Ectodermal cell (in vitro differentiated cells): Measurements from ENCODE around the gene CHCHD2. TPM values are rescaled to one million over a fixed set of nuclear protein-coding genes. Genes with fewer than 3 reads are reported as not detected.
A peak's percentile ranks its signal among the peaks of the same experiment; 100 is the strongest.
"Not testable (repeated sequence)": the region's sequence is repeated elsewhere in the genome, so short reads cannot be mapped to it uniquely, and the experiment has no call there.

Experiments
- H3K27ac ChIP-seq: 2 replicates; pipeline ENCODE4 v1.7.0; 2013; ENCODE audit warnings: mild to moderate bottlenecking, low read depth, low read length; ENCODE audit not compliant: insufficient read depth, poor library complexity, severe bottlenecking
- H3K27me3 ChIP-seq: 2 replicates; pipeline ENCODE4 v1.7.0; 2013; ENCODE audit warnings: mild to moderate bottlenecking, low read length; ENCODE audit not compliant: insufficient read depth, control insufficient read depth, poor library complexity, severe bottlenecking
- H3K36me3 ChIP-seq: one replicate; pipeline ENCODE4 v1.7.0; 2013; ENCODE audit warnings: low read length; ENCODE audit not compliant: control insufficient read depth, insufficient read depth
- H3K4me1 ChIP-seq: one replicate; pipeline ENCODE4 v1.7.0; 2013; ENCODE audit warnings: low read length; ENCODE audit not compliant: control insufficient read depth, insufficient read depth
- H3K4me3 ChIP-seq: 2 replicates; pipeline ENCODE4 v1.7.0; 2013; ENCODE audit warnings: low read depth, low read length, control low read depth; ENCODE audit not compliant: insufficient read depth
- H3K9me3 ChIP-seq: 2 replicates; pipeline ENCODE4 v1.7.0; 2013; ENCODE audit warnings: mild to moderate bottlenecking, low read length, moderate library complexity; ENCODE audit not compliant: control insufficient read depth
- WGBS, 2 experiments: methylation state at CpG; one replicate each; pipeline ENCODE4 v1.1.7; 2013; ENCODE audit warnings: missing lambda C conversion rate in 2 of 2; 5-methylcytosine and 5-hydroxymethylcytosine counted together
- polyA plus RNA-seq, 4 experiments: library from polyadenylated mRNA; stranded (reverse); fragments of 50-300 nt; gene quantifications; one replicate each; pipeline ENCODE4 v1.2.3, GENCODE V29; 2013

Gene CHCHD2
- polyA plus RNA-seq (2013, experiment 1 of 4) = 152 TPM
- polyA plus RNA-seq (2013, experiment 2 of 4) = 131 TPM
- 139 TPM for polyA plus RNA-seq (2013, experiment 3 of 4)
- polyA plus RNA-seq (2013, experiment 4 of 4) = 141 TPM

GRCh38 chr7:56106108-56107073 lies at the start of gene CHCHD2:
Gene CHCHD2 (minus strand): TSS chr7:56106476. CDS start chr7:56106413, 63 bp downstream.
- H3K27ac ChIP-seq = no peak within 1 kb of the TSS
- no peaks in the 10 kb centered on the region for H3K27me3 ChIP-seq
- H3K4me1 ChIP-seq = no peaks in the 10 kb centered on the region
- peaks cover 5% of the 10 kb centered on the region for H3K9me3 ChIP-seq
- 6 to 11% methylated on average over 53 to 57 of the region's 57 CpGs for WGBS, 2 experiments
- peaks cover 7% of the 10 kb centered on the region for H3K36me3 ChIP-seq
- peak within 1 kb of the TSS; percentile 65 for H3K4me3 ChIP-seq

GRCh38 chr7:56131062-56131461 lies 24.8 kb upstream of the CHCHD2 start:
- H3K27ac ChIP-seq, H3K27me3 ChIP-seq, H3K4me1 ChIP-seq, H3K36me3 ChIP-seq, H3K4me3 ChIP-seq, H3K9me3 ChIP-seq: not testable (repeated sequence)
- 67 to 74% methylated on average over 2 of the region's 2 CpGs for WGBS, 2 experiments

- Histone ChIP-seq H3K36me3 (no peaks in the 10 kb centered on the region), H3K4me3 (no peak overlapping the region), H3K27me3 (no peaks in the 10 kb centered on the region), H3K27ac (no peak overlapping the region), H3K9me3 (peaks cover under 1% of the 10 kb centered on the region), H3K4me1 (no peaks in the 10 kb centered on the region)
- 63 to 75% methylated on average over 6 to 7 of the region's 7 CpGs for WGBS, 2 experiments
Measured at GRCh38 chr7:56127241-56127975, 21.1 kb upstream of the CHCHD2 start.

DNA sequence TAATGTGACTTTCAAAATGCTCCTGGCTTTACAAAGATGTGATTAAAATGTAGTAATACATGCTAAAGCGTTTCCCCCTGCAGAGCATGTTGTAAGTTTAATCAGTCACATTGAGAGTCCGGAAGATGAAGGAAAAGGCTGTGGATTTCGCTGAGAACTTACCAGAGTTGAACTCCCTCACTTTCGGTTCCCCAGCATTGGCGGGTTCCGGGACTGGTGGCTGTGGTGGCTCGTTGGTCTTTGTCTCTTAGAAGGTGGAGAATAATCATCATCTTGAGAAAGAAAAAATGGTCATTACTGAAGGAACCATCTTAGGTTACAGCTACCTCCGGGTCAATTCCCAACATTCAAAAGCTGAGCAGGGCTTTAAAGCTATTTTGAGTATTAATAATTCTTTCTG lies 19.6 kb upstream of the CHCHD2 start:
- Histone ChIP-seq H3K4me1 (no peaks in the 10 kb centered on the region), H3K9me3 (peaks cover 6% of the 10 kb centered on the region), H3K27me3 (no peaks in the 10 kb centered on the region), H3K4me3 (no peak overlapping the region), H3K36me3 (no peaks in the 10 kb centered on the region), H3K27ac (no peak overlapping the region)
- 65 to 68% methylated on average over 7 to 8 of the region's 8 CpGs for WGBS, 2 experiments

DNA sequence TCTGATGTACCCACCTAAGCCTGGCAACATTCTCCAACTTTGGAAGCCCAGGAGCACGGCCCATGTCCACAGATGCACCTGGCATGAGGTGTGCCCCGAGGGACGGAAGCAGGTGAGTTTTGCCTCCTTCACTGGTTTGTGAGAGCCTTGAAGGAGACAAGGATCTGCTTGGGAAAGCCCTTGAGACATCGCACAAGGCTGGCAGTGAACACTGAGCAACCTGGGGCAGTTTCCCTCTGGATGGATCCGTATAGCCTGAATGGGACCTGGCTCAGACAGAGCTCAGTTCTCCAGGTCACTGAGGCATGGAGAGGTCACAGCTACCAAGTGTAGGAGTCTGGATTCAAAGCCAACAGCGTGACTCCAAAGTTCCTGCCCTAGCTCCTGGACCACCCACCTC lies 18.7 kb upstream of the CHCHD2 start:
- H3K27me3 ChIP-seq = no peaks in the 10 kb centered on the region
- no peaks in the 10 kb centered on the region for H3K4me1 ChIP-seq
- no peak overlapping the region for H3K4me3 ChIP-seq
- H3K36me3 ChIP-seq = no peaks in the 10 kb centered on the region
- 54 to 61% methylated on average over 6 of the region's 6 CpGs for WGBS, 2 experiments
- H3K9me3 ChIP-seq = peaks cover 6% of the 10 kb centered on the region
- no peak overlapping the region for H3K27ac ChIP-seq

DNA sequence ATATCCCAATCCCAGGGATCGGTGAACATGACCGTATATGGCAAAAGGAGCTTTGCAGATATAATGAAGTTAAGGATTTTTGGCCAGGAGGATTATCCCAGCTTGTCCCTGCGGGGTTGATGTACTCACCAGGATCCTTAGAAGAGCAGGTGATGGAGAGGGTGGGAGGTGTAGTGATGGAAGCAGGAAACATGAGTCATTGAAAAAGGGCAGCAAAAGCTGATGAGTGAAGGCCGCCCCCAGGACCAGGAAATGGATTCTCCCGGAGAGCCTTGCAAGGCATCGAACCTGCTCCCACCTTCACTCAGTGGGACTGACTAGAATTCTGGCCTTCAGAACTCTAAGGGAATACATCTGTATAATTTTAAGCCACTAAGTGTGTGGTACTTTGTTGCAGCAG lies 15.2 kb upstream of the CHCHD2 start:
- no peaks in the 10 kb centered on the region for H3K27me3 ChIP-seq
- no peaks in the 10 kb centered on the region for H3K4me1 ChIP-seq
- no peak overlapping the region for H3K4me3 ChIP-seq
- peaks cover 10% of the 10 kb centered on the region for H3K9me3 ChIP-seq
- H3K36me3 ChIP-seq = no peaks in the 10 kb centered on the region
- H3K27ac ChIP-seq = no peak overlapping the region
- 82 to 85% methylated on average over 6 of the region's 6 CpGs for WGBS, 2 experiments

DNA sequence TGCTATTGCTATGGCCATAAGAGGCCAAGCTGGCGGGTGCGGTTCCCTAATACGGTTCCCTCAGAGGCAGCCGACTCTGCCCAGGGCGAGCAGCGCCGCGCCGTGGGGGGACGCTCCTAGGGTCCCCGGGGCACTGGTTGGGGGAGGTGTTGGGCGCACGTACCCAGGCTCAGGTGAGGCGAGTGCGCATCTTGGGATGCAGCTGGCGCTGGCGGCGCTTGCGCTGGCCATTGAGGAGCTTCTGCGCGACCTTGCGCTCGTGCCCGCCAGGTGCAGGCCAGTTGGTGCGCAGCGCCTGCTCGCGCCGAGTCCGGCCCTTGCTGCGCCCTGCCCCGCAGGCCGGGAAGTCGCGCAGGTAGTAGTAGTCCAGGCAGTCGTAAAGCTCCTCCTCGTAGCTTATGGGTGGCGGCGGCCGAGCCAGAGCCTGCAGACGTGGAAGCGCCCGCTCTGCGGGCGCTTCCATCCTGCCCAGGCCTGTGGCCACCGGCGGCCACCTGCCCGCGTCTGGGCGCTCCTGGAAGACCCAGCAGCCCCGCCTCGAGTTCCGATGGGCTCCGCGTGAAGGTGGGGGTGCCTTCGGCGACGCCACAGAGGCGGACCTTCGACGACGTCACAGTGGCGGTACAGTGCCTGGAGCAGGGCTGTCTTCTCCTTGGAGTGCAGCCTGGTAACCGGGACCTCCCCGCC lies 9.7 kb upstream of the CHCHD2 start, which contains the start of gene NUPR2:
TSS of gene NUPR2 (minus strand) at position 566 of the 687 bp plus-strand sequence. CDS start at position 463, 103 bp downstream.
- no peak within 1 kb of the TSS for H3K4me3 ChIP-seq
- no peaks in the 10 kb centered on the region for H3K4me1 ChIP-seq
- H3K9me3 ChIP-seq = peaks cover 8% of the 10 kb centered on the region
- no peaks in the 10 kb centered on the region for H3K27me3 ChIP-seq
- WGBS, 2 experiments = 90 to 91% methylated on average over 65 of the region's 65 CpGs
- no peak within 1 kb of the TSS for H3K27ac ChIP-seq
- no peaks in the 10 kb centered on the region for H3K36me3 ChIP-seq

DNA sequence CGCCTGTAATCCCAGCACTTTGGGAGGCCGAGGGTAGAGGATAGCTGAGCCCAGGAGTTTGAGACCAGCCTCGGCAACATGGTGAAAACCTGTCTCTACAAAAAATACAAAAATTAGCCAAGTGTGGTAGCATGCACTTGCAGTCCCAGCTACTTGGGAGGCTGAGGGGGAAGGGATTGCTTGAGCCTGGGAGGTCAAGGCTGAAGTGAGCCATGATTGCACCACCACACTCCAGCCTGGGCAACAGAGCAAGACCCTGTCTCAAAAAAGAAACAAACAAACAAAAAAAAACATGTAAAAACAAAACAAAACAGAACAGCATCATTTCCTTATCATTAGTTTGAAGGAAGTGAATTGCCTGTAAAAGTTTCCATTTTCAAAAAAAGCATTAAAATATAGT lies 6.0 kb upstream of the CHCHD2 start:
- not testable (repeated sequence) for H3K4me3 ChIP-seq, H3K27me3 ChIP-seq, H3K36me3 ChIP-seq, H3K9me3 ChIP-seq, H3K4me1 ChIP-seq, H3K27ac ChIP-seq
- WGBS, 2 experiments = 82 to 84% methylated on average over 3 of the region's 3 CpGs

DNA sequence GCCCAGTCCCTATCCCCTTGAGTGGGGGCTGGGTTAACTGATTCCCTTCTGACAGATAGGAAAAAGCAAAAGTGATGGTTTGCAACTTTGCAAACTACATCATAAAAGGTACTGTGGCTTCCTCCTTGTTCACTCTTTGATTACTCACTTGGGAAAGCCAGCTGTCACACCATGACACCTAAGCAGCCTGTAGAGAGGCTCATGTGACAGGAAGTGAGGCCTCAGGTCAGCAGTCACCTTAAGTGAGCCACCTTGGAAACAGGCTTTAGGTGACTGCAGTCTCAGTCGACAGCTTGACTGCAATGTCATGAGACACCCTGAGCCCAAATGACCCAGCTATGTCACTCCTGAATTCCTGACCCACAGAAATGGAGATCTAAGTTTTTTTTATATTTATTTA lies 4.3 kb upstream of the CHCHD2 start:
- no peaks in the 10 kb centered on the region for H3K36me3 ChIP-seq
- no peaks in the 10 kb centered on the region for H3K27me3 ChIP-seq
- WGBS, 2 experiments = 79 to 83% methylated on average over 1 of the region's 1 CpG

GRCh38 chr7:56107954-56108258 lies 1.6 kb upstream of the CHCHD2 start:
- 83 to 100% methylated on average over 1 of the region's 1 CpG for WGBS, 2 experiments
- peaks cover 6% of the 10 kb centered on the region for H3K9me3 ChIP-seq
- no peaks in the 10 kb centered on the region for H3K4me1 ChIP-seq
- peaks cover 7% of the 10 kb centered on the region for H3K36me3 ChIP-seq
- no peak overlapping the region for H3K4me3 ChIP-seq
- H3K27me3 ChIP-seq = no peaks in the 10 kb centered on the region
- H3K27ac ChIP-seq = no peak overlapping the region

More for the DNA sequence above, 4.3 kb upstream of the CHCHD2 start:
- H3K9me3 ChIP-seq = peaks cover 6% of the 10 kb centered on the region
- no peak overlapping the region for H3K27ac ChIP-seq
- no peaks in the 10 kb centered on the region for H3K4me1 ChIP-seq
- H3K4me3 ChIP-seq = no peak overlapping the region
